ENCODE results near the gene DCLK2.

GRCh38 chr4:150173432-150173861 is 95.2 kb downstream of the DCLK2 start:
- no peak for TF ChIP-seq TAF1 (IDR thresholded peaks at IDR 0.05; ENCODE audit: low read depth, low read length)
- no peak for TF ChIP-seq CTCF (IDR thresholded peaks at IDR 0.05; ENCODE audit: control extremely low read depth in 1 of 3, insufficient read depth in 1 of 3, low read depth in 1 of 3, low read length in 3 of 3)
